HG03060 (cell line): Measurements from ENCODE around the gene BTBD9.

ENCODE experiments used
- ATAC-seq: cut with Tn5 transposase; IDR thresholded peaks from one replicate; pipeline ENCODE4 v1.9.1; 2021; ENCODE audit warnings: low read depth, moderate number of reproducible peaks; ENCODE audit not compliant: unreplicated experiment

Gene BTBD9

DNA sequence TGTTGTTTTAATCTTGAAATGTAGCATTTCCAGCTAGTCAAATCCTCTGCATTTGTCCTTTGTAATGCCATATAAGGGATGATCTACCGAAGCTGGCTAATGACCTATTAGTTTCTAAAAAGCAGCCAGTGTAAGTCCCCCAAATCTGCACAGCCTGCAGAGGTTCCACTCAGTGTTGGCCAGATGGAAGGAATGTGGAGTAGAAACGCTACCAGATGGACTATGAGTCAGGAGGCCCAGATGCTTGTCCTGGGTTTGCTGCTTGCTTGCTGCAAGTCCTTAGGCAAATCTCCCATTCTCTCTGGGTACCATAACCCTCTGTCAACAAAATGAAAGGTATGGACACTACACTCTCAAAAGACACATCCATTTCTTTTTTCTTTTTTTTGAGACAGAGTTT is 149.8 kb downstream of the BTBD9 start:
- ATAC-seq, result no peak

DNA sequence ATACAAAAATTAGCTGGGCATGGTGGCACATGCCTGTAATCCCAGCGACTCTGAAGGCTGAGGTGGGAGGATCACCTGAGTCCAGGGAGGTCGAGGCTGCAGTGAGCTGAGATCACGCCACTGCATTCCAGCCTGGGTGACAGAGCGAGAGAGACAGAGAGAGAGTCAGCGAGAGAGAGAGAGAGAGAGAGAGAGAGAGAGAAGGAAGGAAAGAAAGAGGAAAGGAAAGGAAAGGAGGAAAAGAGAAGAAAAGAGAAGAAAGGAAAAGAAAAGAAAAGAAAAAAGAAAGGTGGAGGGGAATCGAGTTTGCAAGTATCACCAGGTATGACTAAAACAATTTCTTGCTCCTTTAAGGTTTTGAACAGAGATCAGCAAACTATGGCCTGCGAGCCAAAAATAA is 152.3 kb downstream of the BTBD9 start:
- ATAC-seq, result no peak

DNA sequence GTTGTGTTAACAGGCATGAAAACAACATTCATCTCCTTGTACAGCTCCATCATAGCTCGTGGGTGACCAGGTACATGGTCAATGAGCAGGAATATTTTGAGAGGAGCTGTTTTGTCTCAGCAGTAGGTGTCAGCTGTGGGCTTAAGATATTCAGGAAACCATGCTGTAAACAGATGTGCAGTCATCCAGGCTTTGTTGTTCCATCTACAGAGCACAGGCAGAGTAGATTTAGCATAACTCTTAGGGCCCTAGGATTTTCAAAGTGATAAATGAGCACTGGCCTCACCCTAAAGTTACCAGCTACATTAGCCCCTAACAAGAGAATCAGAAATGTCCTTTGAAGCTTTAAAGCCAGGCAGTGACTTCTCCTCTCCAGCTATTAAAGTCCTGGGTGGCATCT is 154.2 kb downstream of the BTBD9 start:
- ATAC-seq, result no peak

DNA sequence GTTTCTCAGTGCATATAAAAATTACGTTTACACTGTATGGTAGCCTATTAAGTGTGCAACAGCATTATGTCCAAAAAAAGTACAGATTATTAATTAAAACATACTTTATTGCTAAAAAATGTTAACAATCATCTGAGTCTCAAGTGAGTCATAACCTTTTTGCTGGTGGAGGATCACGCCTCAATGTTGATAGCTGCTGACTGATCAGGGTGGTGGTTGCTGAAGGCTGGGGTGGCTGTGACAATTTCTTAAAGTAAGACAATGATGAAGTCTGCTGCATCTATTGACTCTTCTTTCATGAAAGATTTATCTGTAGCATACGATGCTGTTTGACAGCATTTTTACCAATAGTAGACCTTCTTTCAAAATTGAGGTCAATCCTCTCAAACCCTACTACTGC is 155.1 kb downstream of the BTBD9 start:
- no peak for ATAC-seq

DNA sequence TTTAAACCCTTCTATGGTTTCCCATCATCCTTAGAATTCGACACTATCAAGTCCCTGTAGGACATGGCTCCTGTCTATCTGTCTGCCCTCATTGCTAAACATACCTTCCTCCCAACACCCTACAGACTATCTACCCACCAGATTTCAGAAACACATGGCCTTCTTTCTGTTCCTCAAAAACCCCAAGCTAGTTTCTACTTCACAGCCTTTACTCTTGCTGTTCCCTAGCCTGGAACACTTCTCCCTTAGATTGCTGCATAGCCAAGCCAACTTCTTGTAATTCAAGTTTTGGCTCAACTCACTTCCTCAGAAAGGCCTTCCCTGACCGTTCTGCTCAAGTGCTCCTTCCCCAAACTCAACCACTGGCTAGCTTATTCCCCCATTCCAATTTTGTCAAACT is 156.2 kb downstream of the BTBD9 start:
- ATAC-seq, result no peak

DNA sequence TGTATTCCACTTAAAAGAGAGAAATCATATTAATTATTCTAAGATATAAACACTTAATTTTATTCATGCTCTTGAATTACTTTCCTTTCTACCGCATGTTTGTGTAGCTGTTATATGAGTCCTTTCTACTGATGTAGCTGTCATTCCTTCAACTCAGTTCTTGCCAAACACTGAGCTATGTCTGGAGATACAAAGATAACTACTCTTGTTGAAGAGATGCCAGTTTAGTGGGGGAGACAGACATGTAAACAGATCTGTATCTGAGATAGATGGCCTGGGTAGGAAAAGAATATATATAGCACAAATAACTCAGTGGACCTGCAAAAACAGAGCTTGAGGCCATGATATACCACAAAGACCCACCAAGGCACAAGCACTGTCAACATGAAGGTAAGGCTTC is 157.3 kb downstream of the BTBD9 start:
- ATAC-seq, result no peak

DNA sequence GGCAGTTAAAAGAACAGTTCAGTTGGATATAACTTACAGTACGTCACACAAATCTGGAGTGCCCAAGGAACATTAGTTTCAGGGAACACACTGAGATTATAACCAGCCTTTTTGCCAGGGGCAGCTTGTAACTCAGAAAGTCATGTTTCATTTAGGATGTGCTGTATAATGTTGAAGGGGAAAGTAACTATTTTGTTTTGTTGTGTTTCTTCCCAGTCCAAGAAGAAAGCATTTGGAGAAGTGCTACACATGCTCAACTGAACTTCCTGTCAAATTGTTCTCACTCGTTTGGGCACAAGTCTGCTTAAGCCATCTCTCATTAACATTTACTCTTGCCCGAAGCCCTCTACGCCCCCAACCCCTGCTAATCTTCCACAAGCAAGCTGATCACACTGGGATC is 157.9 kb downstream of the BTBD9 start:
- ATAC-seq, result no peak

DNA sequence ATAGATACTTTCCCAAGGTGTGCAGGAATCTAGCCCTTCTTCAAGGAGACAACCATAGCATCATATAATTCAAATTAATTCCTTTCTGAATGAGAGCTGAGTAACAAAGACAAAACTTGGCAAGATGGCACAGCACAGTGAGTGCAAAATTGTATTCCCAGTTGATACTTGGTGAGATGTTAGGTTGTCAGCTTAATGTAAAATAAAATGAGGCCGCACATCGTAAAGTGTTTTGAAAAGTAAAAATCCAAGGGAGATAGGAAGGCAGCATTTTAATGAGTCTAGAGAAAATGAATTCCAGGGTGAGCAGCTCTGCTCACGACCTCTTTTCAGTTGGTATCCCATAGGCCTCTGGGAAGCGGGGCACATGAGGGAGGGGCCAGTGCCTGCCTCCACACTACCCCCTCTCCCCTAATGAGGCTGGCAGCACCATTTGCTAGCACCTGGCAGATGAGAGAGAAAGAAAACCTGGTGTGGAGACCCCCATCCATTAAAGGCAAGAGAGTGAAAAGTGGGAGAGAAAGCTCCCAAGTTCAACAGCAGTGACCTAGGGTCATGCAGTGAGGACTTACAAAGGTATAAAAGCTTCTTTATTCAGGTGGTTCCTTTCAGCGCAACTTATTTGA is 158.4 kb downstream of the BTBD9 start:
- ATAC-seq, result no peak

DNA sequence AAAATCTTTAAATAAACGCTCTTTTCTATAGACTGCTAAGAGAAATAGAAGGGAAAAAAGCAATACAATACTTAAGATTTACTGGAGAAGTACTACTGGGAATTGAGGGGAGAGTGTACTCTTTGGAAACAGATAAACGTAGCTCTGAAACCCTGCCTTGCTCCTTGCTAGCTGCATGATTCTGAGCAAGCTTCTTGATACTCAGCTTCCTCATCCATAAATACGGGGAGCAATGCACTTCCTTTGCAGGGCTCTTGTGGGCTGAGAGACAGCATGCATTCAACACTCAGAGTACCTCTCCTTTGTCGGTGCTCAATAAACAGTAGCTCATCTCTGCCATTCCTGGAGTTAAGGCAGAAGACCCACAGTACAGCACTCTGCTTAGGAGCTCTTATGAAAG is 159.7 kb downstream of the BTBD9 start:
- ATAC-seq, result no peak

DNA sequence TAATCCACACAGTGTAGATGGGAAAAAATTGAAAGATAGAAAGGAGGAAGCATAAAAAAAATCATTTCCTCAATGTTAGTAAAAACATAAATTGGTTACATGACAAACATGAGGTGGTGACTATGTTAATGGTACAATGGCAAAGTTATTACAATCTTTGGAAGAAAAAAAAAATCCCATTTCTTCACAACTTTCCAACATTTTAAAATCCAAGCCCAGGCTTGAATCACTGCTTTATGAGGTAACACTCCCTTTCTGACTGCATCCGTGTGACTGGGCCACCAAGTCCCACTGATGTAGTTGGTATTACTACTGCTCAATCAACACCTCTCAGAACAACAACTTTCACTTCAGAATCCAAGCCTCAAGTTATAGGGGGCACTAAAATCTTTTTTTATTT is 160.4 kb downstream of the BTBD9 start:
- no peak for ATAC-seq

DNA sequence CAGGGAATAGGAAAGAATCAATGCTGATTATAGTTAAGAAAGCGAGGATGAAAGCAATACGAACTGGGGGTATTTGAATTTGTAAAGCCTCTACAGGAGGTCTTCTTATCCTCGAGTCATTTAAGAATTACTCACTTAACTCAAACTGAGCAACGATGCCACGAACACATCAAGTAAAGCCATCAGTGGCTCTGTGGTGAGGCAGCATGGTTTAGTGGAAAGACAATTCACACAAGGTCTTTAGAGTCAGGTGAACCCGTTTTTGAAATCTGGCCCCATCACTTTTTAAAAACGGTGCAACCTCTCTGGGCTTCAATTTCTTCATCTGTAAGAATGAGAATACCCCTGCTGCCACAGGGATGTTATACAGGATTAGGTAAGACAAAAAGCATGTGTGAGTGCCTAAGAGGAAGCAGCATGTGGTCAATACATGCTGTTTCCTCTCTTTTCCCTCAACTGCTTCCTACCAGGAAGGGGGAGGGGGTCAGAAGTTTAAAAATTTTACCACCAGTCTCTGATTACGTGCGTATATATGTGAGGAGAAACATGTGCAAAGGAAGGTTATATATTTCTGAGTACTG is 162.0 kb downstream of the BTBD9 start:
- no peak for ATAC-seq

DNA sequence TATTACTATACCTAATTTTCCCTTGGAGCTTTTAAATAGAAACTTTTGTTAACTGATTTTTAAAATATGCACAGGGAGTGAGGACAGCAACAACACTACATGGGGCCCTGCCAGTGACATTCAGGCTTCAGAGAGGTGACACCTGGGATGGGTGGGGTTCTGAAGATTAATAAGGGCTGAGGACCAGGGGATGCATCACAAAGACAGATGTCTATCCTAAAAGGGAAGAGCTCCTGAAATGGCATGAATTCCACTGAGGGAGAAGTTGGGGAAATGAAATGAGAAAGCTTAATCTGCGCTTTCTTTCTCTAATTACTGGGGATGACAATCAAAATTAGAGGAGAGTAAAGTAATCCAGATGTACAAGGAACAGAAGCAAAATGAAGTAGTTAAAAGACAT is 162.8 kb downstream of the BTBD9 start:
- ATAC-seq, result no peak

DNA sequence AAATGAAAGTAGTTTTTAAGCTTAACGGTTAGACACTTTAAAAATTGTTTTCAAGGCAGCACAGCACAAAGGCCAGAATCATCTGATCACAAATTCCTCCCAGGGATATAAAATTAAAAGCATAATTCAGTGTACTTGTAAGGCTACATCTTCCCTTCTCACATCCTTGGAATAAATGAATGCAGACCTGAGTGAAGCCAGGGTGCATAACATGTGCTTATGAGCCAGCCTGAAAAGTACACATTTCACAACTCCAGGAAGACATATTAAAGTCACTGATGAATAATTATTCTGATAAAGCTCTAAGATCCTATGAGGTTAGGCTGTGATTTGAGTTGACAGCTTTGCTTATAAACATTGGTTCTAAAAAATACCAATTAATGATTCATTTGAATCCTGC is 163.6 kb downstream of the BTBD9 start:
- ATAC-seq, result no peak

DNA sequence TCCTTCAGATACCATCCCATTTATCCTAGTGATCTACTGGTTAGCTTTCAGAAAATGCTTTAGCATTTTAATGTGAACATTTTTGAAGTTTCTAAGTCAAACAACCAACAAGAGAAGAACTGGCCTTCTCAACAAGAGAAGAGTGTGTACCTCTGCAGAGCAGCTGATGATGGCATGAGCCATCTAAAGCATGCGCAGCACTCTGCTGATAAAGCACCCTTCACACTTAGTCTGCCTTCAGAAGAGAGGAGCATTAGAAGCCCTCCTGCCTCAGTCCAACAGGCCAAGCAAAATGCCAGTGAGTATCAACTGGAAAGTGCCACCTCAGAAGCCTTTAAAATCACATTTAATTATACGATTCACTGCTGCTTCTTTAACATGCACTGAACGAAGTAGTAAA is 169.2 kb downstream of the BTBD9 start:
- ATAC-seq, result no peak

DNA sequence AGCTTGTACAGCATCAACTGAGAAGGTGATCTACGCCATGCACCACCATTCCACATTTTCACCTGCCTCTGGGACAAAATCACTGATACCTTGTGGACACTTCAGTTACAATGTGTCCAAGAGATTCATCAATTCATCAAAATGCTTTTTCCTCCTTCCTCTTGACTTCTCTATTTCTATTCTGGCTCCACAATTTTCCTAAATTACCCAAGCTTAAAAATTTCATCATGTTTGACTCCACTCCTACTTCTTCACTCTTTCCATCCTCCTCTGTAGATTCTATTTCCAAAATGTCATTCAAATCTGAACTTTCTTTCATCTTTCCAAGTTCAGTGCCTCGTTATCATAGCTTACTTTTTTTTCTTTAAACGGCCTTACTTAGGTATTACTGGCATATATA is 172.2 kb downstream of the BTBD9 start:
- no peak for ATAC-seq

DNA sequence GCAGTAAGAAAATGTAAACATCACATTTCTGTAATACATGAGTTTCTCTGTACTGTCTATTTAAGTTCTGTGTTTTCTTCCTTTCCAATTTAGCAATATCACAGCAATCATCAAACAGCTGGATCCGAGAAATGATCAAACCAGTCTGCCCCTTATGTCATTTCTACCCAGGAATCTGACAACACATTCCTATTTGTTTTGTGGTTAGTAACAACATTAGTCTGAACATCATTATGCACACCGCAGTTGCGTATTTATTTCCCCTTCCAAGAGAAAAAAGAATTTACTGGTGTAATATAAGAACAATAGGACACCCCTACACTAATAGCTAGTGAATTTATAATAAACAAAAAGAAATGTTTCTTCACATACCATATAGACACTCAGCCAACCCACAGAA is 179.5 kb downstream of the BTBD9 start:
- no peak for ATAC-seq

DNA sequence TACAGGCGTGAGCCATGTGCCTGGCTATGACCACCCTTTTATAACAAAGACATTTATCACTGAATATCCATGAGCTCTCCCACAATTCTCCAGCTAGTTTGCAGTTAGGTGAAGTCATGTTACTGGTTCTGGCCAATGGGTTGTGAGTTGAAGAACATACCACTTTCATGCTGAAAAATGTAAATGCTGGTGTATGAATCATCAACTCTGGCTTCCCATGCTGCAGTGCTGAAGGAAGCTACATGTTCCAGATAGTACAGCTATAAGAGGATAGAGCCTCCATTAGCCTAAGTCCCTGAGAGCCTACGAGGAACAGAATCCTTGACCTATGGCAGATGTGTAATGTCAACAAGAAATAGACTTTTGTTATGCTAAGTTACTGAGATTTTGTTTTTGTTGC is 180.4 kb downstream of the BTBD9 start:
- no peak for ATAC-seq

DNA sequence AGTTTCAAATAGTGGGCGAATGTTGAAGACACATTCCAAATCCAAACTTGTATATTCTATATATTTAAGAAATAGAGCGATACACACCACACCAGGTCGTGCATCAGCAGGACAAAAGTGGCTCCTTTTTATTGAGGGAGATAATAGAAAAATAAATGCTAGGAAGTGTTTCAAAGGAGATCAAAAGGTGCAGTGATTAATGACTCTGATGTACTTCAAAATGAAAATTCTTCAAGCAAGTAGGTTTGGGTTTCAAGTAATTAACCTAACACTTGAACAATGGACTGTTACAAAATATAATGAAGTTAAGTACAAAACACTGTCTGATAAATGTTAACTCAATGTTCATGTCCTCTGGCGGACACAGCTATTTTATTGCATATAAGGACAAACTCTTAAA is 185.9 kb downstream of the BTBD9 start:
- ATAC-seq, result no peak

DNA sequence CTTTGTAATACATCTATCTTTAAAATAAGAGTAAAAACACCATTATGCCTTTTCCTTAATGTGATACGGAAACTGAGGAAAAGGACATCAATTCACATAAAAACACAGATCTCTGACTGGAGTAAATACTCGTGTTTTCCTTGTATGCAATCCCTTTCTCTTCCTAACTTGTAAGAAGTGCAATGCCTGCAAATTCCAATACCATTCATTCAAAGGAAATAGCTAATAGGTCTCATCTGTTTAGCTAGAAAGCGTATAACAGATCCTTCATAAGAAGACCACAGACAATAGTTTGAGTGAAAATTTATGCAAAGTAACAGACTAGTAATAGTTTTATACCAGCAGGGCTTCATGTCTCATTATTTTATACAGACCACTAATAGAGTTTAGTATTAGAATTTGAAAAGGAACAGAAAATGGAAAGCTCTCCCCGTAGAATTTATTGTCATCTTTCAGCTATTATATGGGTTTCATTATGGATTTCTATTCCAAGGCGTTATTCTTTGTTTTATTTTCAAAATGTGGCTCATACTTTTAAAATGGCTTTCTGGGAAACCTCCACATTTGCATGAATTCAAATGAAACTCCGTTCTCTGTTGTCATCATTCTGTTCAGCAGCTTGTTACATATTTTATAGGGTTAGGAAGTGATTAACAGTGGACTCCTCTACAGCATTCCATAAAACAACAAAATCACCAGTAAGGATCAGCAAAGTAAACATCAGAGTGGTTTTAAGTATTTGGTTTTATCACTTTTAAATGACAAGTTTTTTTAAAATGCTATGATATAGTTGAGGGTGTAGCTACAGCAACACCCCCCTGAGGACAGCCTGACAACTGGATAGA is 186.7 kb downstream of the BTBD9 start:
- no peak for ATAC-seq

DNA sequence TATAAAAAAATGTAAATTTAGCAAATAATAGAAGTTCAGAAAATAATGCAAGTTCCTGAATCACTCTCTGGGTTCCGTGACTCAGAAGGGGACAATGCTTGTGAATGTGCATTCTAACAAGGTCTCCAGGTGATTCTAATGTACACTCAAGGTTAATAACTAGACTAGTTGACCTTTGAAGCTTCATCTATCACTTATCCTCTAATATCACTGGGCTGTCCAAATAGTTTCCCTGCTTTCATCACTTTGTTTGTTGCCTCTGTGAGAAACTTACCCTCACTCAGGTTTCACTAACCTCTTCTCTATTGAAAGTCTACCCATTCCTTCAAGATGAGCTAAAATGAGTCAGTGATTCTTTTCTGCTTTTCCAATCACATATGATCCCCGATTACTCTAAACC is 189.0 kb downstream of the BTBD9 start:
- no peak for ATAC-seq

DNA sequence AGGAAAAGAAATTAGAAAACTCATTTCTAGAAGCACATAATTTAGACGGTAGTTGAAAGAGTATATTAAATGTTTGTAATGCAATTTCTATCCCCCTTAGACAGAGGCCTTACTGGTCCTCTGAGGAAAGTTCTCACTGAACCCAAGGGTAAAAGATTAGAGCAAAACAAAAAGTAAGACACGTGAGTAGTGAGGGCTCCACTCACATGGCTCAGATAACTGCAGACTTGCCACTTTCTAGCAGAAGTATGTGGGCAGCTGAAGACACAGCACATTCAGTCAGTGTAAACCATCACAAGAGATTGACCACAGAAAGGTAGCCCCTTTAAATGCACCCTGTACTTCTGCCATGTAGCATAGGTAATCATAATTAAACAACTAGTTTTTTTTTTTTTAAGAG is 193.8 kb downstream of the BTBD9 start:
- no peak for ATAC-seq

DNA sequence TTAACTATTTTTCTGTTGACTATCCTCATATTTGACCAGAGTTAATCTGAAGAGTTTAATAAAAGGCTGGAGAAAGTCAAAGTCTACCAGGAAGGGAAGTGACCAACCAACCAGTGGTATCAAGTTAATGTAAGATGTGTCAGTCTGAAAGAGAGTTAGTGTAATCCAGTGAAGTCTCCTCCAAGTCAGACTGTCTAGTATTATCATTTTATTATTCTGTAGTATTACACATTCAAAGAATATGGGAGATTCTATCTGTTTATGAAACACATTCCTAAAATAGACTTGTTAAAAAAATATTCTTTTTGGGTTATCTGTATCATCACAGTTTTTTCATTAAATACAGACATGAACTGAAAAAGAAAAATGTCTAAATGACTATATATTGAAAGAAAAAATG is 194.4 kb downstream of the BTBD9 start:
- no peak for ATAC-seq
